HG03571 (cell line): Measurements from ENCODE around the gene SLA2.
"Not testable (repeated sequence)": the region's sequence is repeated elsewhere in the genome, so short reads cannot be mapped to it uniquely, and the experiment has no call there.

ENCODE experiments used
- ATAC-seq: cut with Tn5 transposase; IDR thresholded peaks from one replicate; pipeline ENCODE4 v1.9.1; 2021; ENCODE audit not compliant: unreplicated experiment

Gene SLA2

GRCh38 chr20:36576081-36576445, 69.9 kb downstream of the SLA2 start:
- ATAC-seq = no peak

GRCh38 chr20:36574366-36575135, 71.4 kb downstream of the SLA2 start:
- ATAC-seq = no peak

- no peak for ATAC-seq
Measured at GRCh38 chr20:36573798-36574365, 72.1 kb downstream of the SLA2 start.

DNA sequence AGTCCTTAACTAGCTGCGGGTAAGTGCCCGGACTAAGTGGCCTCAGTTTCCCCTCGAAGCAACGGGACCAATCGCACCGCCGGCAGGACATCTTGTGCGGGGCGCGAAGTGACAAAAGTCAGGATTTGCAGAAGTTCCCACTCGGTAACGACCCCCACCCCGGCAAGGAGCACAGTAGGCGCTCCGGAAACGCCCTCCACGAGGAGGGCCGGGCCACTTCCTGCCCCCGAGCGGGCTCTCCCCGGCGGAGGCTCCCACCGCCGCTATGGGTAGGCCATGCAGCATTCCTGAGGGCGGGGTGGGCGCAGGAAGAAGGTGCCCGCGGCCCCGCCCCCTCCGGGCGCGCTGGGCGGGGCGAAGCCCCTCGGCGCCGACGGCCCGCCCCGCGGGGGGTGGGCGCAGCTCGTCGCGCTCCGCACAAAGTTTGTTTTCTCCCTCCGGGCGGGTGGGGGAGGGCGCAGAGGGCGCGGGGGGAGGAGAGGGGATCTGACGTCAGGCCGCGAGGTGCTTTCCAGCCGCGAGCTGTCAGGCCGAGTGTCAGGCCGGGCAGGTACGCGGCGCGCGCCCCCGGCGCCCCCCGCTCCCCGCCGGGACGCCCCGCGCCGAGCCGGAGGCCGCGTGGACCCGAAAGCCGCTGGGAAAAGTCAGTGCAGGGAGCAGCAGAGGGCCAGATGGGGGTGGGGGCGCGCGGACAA, 72.7 kb downstream of the SLA2 start, which contains the start of gene TGIF2:
TSS of gene TGIF2 (plus strand) at position 495 of the 695 bp plus-strand sequence. CDS start 5,178 bp downstream, outside the sequence.
- ATAC-seq = peak; percentile 44

DNA sequence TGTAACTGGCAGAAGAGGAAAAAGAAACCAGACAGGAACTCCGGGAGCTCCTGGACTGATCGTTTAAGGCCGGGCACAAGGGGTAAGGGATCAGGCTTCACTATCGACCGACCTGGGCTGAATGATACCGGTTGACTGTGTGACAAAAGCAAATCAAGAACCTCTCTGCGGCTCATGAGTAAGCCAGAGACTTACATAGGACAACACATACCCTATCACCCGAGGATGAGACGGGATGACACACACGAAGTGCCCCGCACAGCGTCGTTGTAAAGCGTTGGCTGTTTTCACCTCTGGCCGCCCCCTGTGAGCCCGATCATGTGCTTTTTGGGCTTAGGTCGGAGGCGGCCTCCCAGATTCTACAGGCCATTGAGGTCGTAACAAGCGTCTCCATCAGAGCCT, 73.3 kb downstream of the SLA2 start:
- ATAC-seq = peak; percentile 4

GRCh38 chr20:36571564-36572504, 74.2 kb downstream of the SLA2 start:
- ATAC-seq = no peak

GRCh38 chr20:36569847-36570429, 76.1 kb downstream of the SLA2 start:
- no peak for ATAC-seq

DNA sequence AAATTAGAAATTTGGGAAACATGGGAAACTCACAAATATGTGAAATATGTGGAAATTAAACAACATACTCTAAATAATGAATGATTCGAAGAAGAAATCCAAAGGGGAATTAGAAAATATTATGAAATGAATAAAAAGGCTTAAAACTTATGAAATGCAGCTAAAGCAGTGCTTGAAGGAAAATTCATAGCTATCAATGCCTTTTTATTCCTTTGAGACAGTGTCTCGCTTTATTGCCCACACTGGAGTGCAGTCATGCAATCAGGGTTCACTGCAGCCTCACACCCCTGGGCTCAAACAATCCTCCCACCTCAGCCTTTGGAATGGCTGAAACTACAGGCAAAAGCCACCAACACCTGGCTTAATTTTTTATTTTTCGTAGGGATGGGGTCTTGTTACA, 80.5 kb downstream of the SLA2 start:
- ATAC-seq = no peak

DNA sequence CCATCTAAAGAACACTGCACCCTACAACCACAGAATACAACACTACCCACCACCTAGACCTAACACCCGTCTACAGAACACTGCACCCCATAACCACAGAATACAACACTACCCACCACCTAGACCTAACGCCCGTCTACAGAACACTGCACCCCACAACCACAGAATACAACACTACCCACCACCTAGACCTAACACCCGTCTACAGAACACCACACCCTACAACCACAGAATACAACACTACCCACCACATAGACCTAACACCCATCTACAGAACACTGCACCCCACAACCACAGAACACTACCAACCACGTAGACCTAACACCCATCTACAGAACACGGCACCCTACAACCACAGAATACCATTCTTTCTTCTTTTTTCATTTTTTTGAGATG, 81.3 kb downstream of the SLA2 start:
- ATAC-seq = not testable (repeated sequence)

- not testable (repeated sequence) for ATAC-seq
Measured at GRCh38 chr20:36564078-36564725, 81.8 kb downstream of the SLA2 start.

- ATAC-seq = no peak
Measured at GRCh38 chr20:36563374-36563773, 82.6 kb downstream of the SLA2 start.

DNA sequence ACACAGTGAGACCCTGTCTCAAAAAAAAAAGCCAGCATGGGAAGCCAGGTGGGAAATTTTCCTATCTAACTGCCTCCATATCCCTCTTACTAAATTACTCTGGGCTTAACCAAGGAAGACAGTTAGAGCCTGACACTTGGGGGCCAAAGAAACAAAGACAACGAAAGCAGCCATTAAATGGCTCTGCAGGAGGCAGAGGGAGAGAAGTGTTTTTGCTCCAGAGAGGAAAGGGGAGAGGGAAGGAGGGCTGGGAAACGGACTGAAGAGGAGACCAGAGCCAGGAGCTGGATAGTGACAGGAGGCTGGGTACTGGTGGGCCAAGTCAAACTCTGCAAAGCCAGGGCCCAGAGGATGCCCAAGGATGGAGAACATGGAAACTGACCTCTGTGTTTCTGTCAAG, 83.3 kb downstream of the SLA2 start:
- ATAC-seq = no peak
